AG20443 (cell line): ENCODE measurements around the gene DENND10.
"Not testable (repeated sequence)": the region's sequence is repeated elsewhere in the genome, so short reads cannot be mapped to it uniquely, and the experiment has no call there.

ENCODE experiments used
- DNase-seq: peaks from one replicate; pipeline ENCODE4 v3.0.0; 2012; ENCODE audit warnings: low spot score, mixed read lengths

DENND10 gene

DNA sequence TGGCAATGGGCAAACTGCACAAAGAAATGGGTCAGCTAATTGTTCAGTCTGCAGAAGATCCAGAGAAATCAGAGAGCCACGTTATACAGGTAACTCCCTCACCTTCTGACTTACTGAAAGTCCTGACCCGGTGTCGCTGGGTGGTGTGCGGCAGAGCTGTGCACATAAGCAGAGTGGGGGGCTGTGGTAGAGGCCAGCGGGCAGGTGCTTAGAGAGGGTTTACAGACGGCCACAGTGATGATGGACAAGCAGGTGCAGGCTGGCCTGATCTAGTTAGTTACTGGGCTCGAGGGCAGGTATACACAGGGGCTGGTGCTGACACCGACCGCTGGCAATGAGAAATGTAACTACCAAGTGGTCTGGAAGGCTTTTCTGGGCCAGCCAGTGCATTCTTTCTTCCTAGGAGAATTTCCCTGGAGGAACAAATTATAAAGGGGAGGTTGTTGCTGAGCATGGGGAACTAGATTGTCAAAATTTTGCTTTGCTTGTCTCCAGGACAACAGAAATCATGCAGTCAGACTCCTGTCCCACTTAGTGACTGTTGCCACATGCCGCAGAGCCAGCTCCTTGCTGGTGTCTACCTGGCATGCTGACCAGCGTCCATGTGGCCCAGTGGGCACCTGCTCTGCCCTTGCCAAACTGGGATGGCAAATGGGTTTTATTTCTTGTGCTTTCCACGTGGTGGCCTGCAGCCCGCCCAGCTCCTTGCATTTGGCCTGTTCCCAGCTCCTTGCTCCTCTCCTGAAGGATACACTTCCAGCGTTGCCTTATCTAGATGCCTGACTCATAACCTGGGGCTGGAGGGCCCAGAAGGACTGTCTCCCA is 28.8 kb downstream of the DENND10 start:
- DNase-seq: no peak

DNA sequence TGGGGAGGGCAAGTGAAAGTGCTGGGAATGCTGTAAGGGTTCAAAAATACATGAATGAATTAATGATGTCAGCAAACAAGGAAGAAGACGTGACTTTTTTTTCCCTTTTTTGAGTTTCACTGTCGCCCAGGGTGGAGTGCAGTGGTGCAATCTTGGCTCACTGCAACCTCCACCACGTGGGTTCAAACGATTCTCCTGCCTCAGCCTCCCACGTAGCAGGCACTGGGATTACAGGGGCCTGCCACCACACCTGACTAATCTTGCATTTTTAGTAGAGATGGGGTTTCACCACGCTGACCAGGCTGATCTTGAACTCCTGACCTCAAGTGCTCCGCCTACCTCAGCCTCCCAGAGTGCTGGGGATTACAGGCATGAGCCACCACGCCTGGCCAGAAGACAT is 30.0 kb downstream of the DENND10 start:
- DNase-seq: no peak

DNA sequence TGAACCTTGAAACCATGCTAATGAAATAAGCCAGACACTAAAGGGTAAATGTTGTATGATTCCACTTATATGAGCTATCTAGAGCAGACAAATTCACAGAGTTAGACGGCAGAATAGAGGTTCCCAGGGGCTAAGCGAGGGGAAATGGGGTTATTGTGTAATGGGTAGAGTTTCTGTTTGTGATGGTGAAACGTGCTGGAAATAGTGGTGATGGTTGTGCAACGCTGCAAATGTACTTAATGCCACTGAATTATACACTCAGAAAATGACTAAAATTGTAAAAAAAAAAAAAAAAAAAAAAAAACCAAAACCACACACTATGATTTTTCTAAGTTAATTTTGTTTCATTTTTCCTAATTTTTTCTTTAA is 31.6 kb downstream of the DENND10 start:
- DNase-seq: no peak

DNA sequence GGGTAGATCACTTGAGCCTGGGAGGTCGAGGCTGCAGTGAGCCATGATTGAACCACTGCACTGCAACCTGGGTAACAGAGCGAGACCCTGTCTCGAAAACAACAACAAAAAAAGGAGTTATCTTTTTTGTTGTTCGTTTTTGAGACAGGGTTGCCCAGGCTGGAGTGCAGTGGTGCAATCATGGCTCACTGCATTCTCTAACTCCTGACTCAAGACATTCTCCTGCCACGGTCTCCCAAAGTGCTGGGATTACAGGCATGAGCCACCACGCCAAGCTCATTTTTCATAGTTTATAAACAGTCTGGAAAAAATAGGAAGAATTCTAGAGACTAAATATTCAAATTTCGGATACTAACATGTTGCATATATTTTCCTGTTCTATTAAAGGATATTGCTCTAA is 32.2 kb downstream of the DENND10 start:
- DNase-seq: no peak

DNA sequence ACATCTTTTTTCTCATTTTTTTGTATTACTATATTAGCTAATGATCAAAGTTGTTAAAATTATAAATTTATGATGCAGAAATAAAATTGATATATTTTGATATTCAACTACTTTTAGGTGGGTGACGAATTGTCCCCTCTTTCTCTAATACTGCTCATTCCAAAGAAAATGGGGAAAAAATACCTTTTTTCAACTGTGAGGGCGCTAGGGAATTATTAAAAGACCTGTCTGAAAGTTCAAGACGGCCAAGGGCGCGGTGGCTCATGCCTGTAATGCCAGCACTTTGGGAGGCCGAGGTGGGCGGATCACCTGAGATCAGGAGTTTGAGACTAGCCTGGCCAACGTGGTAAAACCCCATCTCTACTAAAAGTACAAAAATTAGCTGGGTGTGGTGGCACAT is 34.0 kb downstream of the DENND10 start:
- DNase-seq: not testable (repeated sequence)

DNA sequence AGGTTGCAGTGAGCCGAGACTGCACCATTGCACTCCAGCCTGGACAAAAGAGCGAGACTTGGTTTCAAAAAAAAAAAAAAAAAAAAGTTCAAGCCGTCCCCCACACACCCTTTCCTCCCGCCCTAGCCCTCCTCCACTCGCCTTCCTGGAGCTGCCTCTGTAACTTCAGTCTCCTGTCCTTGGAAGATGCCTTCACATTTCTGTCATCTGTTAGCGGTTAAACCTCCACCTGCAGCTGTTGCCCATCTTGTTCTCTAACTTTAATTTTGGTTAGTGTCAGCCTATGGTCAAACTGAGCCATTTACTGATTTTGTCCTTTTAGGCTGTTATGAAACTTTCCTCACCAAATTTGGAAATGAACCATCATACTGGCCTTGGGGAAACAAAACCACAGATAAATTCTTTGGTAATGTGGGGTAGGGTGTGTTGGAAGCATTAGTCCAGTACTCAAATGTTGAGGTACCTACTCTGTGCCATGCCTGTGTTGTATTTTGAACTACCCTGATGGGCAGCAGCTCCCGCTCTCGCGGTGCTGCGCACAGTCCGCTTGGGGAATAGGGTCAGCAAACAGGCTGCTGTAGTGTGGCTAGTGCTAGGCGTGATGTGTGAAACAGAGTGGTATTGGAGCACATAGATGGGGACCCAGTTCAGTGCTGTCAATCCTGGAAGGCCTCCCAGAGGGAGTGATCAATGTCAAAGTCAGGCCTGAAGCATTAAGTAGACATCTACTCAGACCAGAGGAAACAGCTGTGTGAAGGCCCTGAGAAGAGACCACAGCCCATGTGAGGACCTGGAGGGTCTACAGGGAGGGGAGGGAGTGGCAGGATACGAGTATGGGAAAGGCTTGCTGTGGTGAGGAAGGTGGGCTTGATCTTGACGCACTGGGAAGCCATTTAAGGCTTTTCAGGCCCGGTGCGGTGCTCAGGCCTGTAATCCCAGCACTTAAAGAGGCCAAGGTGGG is 34.7 kb downstream of the DENND10 start:
- no peak for DNase-seq

DNA sequence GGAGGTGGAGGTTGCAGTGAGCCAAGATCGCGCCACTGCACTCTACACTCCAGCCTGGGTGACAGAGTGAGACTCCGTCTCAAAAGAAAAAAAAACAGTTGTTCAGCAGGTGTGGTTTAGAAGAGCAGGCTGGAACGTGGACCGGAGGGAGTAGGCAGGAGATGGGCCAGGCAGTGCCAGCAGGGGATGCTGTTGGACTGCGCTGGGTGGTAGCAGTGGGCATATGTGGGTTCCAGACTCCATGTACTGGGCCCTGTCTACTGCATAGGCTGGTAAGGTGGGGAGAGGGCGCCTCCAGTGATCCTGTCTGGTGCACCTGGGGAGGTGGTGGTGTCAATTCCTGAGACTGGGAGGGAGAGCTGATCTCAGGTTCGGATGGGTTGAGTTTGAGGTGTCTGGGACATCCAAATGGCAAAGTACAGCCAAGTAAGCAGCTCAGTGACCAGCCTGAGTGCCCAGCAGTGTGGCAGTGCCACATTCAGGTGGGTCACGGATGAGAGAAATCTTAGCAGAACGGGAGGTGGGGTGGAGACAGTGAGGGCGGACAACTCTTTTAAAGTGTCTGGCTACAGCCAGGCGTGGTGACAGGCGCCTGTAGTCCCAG is 35.7 kb downstream of the DENND10 start:
- peak; percentile 71 for DNase-seq

DNA sequence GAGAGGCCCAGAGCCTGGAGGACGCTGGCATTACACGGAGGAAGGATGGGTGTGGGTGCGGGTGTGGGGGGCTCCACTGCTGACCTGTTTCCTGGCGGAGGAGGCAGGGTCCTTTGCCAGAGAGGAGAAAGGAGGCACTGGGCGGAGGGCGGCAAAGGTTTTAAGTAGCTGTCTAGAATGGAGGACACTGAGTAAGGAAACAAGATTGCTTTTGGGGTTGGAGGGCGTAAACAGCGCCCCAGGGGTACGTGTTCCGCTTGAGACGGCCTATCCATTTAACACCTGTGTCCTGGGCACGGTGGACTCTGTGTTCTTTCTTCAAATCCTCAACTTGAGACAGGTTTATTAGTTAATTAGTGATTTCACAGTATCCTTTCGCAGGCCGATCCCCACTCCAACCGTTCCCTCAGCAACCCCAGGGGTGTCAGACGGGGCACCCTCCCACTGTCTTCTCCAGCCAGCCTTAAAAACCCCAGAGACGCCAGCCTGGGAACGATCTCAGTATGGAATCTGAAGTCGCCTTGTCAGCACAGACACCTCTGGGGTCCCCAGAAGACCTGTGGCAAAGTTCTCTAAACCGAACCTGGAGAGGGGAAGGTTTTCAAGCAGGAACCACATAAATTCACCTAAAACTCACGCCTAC is 36.8 kb downstream of the DENND10 start:
- no peak for DNase-seq

DNA sequence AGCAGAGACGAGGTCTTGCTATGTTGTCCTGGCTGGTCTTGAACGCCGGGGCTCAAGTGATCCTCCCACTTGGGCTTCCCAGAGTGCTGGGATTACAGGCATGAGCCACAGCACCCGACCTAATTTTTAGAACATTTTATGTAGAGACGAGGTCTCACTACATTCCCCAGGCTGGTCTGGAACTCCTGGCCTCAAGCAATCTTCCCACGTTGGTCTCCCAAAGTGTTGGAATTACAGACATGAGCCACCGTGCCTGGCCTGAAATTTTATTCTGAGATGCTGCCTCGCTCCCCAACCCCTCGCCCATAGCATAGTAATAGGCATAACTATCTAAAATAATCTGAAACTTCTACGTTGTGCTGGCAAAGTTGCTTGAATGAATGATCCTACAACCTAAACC is 39.7 kb downstream of the DENND10 start:
- DNase-seq: no peak

DNA sequence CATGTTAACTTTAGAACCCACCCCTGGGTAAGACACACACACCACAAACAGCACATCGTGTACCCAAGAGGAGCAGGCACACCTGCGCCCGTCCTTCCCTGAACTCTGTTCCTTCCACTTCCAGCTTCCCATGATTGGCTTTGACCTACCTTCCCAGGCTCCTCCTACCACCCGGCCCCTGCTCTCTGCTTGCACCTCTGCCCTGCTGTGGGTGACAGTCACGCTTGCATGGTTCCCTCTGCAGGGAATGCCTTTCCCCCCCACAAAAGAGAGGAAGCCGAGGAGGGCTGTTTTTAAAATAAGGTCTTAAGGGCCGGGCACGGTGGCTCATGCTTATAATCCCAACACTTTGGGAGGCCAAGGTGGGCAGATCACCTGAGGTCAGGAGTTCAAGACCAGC is 45.2 kb downstream of the DENND10 start:
- DNase-seq: no peak

DNA sequence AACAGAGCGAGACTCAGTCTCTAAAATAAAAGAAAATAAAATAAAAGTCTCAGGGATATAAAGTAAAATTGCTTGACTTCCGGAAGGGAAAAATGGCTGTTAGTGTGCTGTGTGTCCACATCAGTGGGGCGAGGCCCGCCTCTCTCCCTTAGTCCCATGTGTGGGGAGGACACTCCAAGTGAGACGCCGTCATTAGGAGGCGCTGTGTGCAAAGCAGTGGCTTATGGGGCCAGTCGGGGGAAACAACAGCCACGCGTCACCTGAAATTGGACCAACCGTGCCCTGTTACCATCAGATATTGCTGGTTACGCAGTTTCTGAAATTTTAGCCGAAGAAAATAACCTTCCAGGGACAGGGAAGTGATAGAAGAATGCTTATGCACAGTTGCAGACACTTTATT is 45.8 kb downstream of the DENND10 start:
- DNase-seq: no peak

DNA sequence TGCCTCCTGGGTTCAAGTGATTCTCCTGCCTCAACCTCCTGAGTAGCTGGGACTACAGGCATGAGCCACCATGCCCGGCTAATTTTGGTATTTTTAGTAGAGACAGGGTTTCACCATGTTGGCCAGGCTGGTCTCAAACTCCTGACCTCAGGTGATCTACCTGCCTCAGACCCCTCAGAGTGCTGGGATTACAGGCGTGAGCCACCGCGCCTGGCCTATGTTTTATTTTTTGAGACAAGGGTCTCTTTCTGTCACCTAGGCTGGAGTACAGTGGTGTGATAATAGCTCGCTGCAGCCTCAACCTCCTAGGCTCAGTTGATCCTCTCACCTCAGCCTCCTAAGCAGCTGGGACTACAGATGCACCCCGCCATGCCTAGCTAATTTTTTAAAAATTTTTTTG is 47.7 kb downstream of the DENND10 start:
- DNase-seq: not testable (repeated sequence)

DNA sequence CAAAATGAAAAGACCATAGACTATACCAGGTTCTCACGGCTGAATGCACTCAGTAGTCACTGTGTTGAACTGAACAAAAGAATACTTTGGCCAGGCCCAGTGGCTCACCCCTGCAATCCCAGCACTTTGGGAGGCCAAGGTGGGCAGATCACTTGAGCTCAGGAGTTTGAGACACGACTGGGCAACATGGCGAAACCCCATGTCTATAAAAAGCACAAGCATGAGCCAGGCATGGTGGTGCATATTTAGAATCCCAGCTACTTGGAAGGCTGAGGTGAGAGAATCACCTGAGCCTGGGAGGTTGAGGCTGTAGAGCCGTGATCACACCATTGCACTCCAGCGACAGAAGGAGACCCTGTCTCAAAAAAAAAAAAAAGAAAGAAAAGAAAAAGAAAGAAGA is 49.1 kb downstream of the DENND10 start:
- no peak for DNase-seq

DNA sequence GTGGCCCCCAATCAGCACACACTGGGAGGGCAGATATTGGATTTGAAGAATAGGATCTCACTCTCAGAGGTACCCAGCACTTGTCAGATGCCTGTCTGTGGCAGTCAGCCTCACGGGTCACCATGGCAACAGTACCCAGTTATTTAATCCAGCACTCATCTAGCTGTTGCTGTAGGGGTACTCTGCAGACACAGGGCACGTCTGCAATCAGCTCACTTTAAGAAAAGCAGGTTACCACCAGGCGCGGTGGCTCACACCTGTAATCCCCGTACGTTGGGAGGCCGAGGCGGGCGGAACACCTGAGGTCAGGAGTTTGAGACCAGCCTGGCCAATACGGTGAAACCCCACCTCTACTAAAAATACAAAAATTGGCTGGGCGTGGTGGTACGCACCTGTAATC is 49.7 kb downstream of the DENND10 start:
- no peak for DNase-seq

DNA sequence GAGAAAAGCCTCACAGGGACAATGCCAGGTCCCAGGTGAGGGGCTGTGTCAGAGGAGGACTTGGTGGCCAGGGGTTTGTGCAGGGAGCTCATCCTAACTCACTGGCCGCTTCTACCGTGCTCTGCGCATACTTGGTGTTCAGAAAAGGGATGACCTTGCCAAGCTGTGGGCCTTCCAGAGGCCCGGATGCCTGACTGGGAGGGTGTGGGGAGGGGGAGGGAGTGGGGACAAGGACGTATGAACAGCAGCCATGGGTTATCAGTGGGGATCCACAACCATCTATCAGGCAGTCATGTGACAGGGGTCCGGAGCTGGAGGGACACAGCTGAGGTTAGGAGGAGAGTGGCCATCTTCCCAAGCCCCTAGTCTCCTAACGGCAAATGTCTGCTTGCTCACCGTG is 55.4 kb downstream of the DENND10 start:
- no peak for DNase-seq

DNA sequence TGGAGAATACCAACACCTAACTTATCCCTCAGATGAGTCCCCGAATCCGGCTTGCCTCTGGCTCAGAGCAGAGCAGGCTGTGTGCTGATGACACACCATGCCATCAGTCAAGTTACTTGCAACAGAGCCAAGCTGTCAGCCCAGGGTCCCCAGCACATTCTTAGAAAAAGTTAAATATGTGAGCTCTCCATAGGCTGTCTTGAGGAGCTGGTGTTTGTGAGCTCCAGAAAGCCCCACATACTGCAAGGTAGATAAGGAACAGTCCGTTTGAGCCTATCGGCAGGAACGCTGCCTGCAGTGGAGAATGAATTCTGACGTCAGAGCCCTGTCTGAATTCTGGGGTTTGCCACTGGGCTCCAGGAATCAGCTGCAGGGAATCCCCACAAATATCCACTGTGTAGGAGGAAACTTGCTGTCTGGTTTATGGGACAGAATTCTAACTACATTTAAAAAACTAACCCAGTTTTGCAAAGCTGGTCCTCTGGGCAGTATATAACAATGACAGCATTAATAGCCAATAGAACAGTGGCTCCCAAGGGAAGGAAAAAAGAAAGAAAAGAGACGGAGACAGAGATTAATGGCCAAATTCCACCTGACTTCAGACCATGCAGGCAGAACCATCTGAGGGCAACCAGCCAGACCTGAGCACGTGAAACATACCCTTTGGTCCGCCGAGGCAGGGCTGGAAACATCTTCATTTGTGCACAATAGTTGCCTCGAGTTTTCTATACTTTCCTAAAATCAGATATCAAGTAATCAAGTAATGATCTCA is 58.0 kb downstream of the DENND10 start:
- DNase-seq: peak; percentile 42

DNA sequence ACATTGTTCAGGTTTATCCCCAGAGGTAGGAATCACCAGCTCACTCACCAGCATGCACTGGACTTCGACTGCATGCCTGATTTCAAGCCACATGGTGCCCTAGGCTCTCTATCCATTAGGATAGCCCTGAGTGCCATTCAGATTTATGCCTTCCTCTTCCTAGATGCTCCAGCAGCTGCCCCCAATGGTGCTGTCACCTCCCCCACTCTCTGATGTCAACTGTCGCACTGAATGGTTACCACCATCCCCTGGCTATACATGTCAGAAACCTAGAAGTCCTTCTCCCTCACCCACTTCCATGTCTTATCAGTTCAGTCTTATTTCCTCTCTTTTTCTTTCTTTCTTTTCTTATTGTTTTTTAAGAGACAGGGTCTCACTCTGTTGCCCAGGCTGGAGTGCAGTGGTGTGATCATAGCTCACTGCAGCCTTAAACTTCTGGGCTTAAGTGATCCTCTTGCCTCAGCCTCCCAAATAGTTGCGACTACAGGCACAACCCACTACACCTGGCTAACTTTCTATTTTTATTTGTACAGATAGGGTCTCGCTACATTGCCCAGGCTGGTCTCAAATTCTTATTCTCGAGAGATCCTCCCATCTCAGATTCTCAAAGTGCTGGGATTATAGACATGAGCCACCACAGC is 58.7 kb downstream of the DENND10 start:
- no peak for DNase-seq

DNA sequence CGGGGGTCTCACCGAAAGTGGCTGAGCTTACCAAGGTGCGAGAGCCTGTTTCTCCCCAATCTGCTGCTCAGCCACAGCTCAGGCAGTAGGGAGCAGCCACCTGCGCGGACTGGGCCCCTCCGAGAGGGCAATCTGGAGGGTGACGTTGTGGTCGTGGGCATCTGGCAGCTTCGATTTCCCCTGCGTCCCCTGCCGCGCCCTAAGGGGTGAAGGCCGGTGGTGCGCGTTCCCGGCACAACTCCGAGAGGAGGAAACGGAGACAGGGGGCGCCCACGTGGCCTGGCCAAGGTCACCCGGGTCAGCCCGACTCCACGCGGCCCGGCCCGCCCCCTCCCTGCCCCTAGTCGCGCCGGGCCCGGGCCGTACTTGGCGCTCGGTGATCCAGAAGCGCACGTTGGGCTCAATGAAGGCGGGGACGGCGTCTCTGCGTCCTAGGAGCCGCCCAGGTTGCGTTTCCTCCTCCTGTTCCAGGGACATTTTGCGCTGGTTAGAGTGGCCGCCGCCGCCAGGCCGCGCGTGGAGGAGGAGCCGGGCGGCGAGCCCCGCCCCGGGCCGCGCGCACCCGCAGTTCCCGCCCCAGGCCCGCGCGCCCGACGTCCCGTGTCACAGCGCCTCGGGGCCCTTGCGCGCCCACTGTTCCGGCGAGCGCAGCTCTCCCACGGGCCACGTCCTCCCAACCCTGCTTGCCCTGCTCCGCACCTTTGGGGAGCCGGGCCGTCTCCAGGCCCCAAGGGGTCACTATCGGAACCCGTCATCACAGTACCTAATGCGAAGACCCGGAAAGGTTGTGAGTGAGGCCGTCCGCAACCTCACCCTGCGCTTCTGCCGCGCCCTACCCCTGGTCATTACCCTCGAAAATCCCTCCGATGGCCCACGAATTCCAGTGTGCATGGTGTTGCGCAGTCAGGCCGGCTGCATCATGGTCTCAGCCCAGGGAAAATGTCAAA is 61.5 kb downstream of the DENND10 start, which contains the start of gene SFXN4:
Gene SFXN4 (minus strand): TSS at position 544 of the 947 bp plus-strand sequence. CDS start 67 bp downstream, at position 477.
- DNase-seq: peak; percentile 95

DNA sequence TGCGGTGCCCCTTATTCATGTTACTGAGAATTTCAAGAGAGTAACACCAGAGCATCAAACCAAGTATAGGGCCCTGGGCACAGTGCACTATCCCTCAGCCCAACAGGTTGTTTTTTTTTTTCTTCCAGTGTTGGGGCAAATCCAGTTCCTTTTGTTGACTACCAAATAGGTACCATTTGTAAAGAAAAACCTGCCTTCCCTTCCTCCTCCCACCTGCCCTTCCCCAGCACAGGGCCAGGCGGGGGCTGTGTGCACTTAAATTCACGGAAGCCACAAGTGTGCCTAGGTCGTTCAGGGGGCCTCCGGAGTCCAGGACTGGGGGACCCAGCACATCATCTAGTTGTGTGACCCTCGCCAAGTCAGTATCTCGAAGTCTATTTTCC is 62.2 kb downstream of the DENND10 start:
- DNase-seq: no peak

DNA sequence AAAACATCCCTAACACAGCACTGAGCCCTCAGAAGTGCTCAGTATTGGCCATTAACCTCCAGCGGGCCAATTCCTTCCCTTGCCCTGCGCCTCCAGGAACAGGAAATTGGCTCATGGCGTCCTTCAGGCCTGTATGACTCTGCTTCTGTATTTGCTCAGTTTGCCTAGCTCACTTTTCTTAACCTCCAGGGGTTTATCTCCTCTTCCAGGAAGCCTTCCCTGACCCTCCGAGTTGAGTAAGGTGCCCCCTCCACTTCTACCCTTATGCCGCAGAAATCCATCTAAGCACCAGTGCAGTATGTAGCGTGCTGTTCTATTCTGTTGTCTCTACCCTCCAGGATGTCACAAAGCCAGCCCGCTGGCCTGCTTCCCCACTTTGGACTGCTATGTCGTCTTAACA is 62.7 kb downstream of the DENND10 start:
- DNase-seq: no peak
